Measurements from ENCODE around the gene CAPNS2.

DNA sequence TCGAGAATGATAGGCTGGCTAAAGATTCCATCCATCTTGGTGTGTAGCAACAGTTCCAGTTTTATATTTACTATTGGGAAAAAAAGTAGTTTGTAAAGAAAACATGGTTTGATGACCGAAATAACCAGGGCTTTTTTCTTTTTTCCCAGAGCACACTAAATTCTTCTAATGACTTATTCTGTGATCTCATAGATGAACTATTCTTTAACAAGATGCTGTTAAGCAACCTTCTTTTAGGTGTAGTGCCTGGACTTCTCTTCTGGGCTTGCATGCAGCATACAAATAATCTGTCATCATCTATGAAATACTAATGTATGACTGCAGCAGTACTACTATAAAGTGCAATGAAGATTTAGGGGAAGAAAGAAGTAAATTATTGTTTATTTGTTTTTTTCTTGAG lies 11.0 kb upstream of the CAPNS2 start:
- TF ChIP-seq POLR2A (IDR thresholded peaks at IDR 0.05; ENCODE audit: low read depth, low read length) (no peak), TAF1 (IDR thresholded peaks at IDR 0.05; ENCODE audit: borderline replicate concordance, low read depth, low read length) (no peak)
